HepG2 (cell line): Measurements from ENCODE around the gene IFIT5. TPM values are rescaled to one million over a fixed set of nuclear protein-coding genes. Genes with fewer than 3 reads are reported as not detected.
A peak's percentile ranks its signal among the peaks of the same experiment; 100 is the strongest.

Experiments used
- ATAC-seq: fragments of 200-7000 bp; cut with Tn5 transposase; 3 replicates; pipeline ENCODE4 v1.9.1; 2020; ENCODE audit warnings: mild to moderate bottlenecking, moderate library complexity
- BruUV-seq: library from RNA; stranded (reverse); fragments of 400-500 nt; replicated peaks from 2 replicates; lab custom pipeline; 2021; lab: Mats Ljungman, UMichigan
- CTCF ChIA-PET: fragments of 300-600 bp; formaldehyde crosslinking; extraction: SDS; loops from one replicate; lab custom pipeline; 2021; ENCODE audit warnings: low total read pairs, inconsistent platforms, low intra/inter-chr PET ratio; lab: Yijun Ruan, JAX
- POLR2A ChIA-PET: fragments of 350-600 bp; sonication (Branson Sonifier 250); formaldehyde crosslinking; loops from one replicate; lab custom pipeline; 2020; ENCODE audit warnings: antibody characterized with exemption, inconsistent platforms; lab: Yijun Ruan, JAX
- DNase-seq: peaks from one replicate; pipeline ENCODE4 v3.0.0-alpha.2; 2015; ENCODE audit warnings: low spot score
- FAIRE-seq: peaks from 3 replicates; lab custom pipeline; 2011; peaks lifted over from hg19 to GRCh38; lab: Jason Lieb, UNC
- H2AFZ ChIP-seq: one replicate; pipeline ENCODE4 v1.6.1; 2011; ENCODE audit warnings: low read length, inconsistent platforms
- H3K27ac ChIP-seq: fragments of 300-600 bp; 3 replicates; pipeline ENCODE4 v1.8.0; 2011; ENCODE audit warnings: mixed run types, mild to moderate bottlenecking, mixed read lengths, low read length, inconsistent platforms; ENCODE audit not compliant: insufficient read depth; ENCODE audit errors: extremely low read length
- H3K27me3 ChIP-seq, 2 experiments: fragments of 200-600 bp in 1 of 2; 2 replicates in 1 of 2; 3 replicates in 1 of 2; pipeline versions ENCODE4 v1.6.0 to v1.8.0; 2011; ENCODE audit warnings: low read length in 2 of 2, mild to moderate bottlenecking in 2 of 2, moderate library complexity in 2 of 2, inconsistent platforms in 1 of 2; ENCODE audit not compliant: insufficient read depth in 2 of 2, control insufficient read depth in 1 of 2
- H3K36me3 ChIP-seq, 2 experiments: fragments of 200-600 bp in 1 of 2; replicated peaks in 1 of 2; 2 replicates in 1 of 2; 3 replicates in 1 of 2; pipeline versions ENCODE4 v1.5.1 to v1.8.0; 2011; ENCODE audit warnings: low read length in 2 of 2, inconsistent platforms in 1 of 2; ENCODE audit not compliant: insufficient read depth in 2 of 2, control insufficient read depth in 1 of 2
- H3K4me1 ChIP-seq: 2 replicates; pipeline ENCODE4 v1.5.1; 2012; ENCODE audit warnings: low read length, inconsistent platforms; ENCODE audit not compliant: insufficient read depth
- H3K4me2 ChIP-seq: 2 replicates; pipeline ENCODE4 v1.6.0; 2011; ENCODE audit warnings: low read depth, low read length, inconsistent platforms
- H3K4me3 ChIP-seq, 3 experiments: fragments of 200-600 bp in 1 of 3; sonication (generic), shearing (Covaris generic) in 1 of 3; replicated peaks in 1 of 3; 2 replicates each; pipeline ENCODE4 v1.5.1; 2011 to 2016; ENCODE audit warnings: low read length in 3 of 3, inconsistent platforms in 2 of 3, low read depth in 2 of 3, mild to moderate bottlenecking in 2 of 3, control low read depth in 1 of 3, mixed read lengths in 1 of 3; ENCODE audit not compliant: insufficient read depth in 1 of 3
- H3K79me2 ChIP-seq: one replicate; pipeline ENCODE4 v1.6.1; 2011; ENCODE audit warnings: low read length, inconsistent platforms; ENCODE audit not compliant: insufficient read depth
- H3K9ac ChIP-seq: 2 replicates; pipeline ENCODE4 v1.6.0; 2011; ENCODE audit warnings: mild to moderate bottlenecking, low read depth, low read length, inconsistent platforms; ENCODE audit not compliant: insufficient read depth
- H3K9me3 ChIP-seq: 2 replicates; pipeline ENCODE4 v1.5.1; 2012; ENCODE audit warnings: mild to moderate bottlenecking, low read length
- H4K20me1 ChIP-seq: 2 replicates; pipeline ENCODE4 v1.6.0; 2011; ENCODE audit warnings: inconsistent platforms, mild to moderate bottlenecking, low read length, moderate library complexity; ENCODE audit not compliant: insufficient read depth
- RAD21 ChIP-seq: fragments of 450-650 bp; formaldehyde crosslinking; IDR thresholded peaks from 2 replicates; pipeline ENCODE4 v1.5.0; 2020; ENCODE audit warnings: mild to moderate bottlenecking
- SAP130 ChIP-seq: IDR thresholded peaks from 2 replicates; pipeline ENCODE4 v1.6.1; 2016; ENCODE audit warnings: low read depth
- SMC3 ChIP-seq: IDR thresholded peaks from 2 replicates; pipeline ENCODE4 v1.6.1; 2011; ENCODE audit warnings: low read length, improper control_type of control experiment
- STAG1 ChIP-seq: sonication (generic); formaldehyde crosslinking; IDR thresholded peaks from 2 replicates; pipeline ENCODE4 v1.4.0; 2020; ENCODE audit warnings: missing genetic modification reagents
- WGBS: methylation state at CpG from one replicate; pipeline ENCODE4 v1.1.6; 2017; ENCODE audit warnings: low lambda C conversion rate; 5-methylcytosine and 5-hydroxymethylcytosine counted together
- in situ Hi-C: cut with HindIII; loops from 2 replicates; pipeline ENCODE4 v1.10.0; 2017; ENCODE audit warnings: low pct_unique_long_range_greater_than_20kb; ENCODE audit not compliant: extremely low pct_ligation_motif_present
- intact Hi-C: fragments of 100-400 bp; cut with micrococcal nuclease; formaldehyde crosslinking; loops from one replicate; pipeline ENCODE4 v1.10.0; 2022; ENCODE audit not compliant: unreplicated experiment
- polyA plus RNA-seq, 8 experiments: library from polyadenylated mRNA; depleted of rRNA in 3 of 8; stranded (reverse) in 7 of 8; unstranded in 1 of 8; fragments of >200 nt; fragmentation: Illumina TruSeq in 4 of 8; extraction: Trizol in 4 of 8; gene quantifications; 2 replicates each; pipeline versions ENCODE4 v1.2.1 to v1.2.3, GENCODE V29; 2011 to 2016; ENCODE audit warnings: low read depth in 4 of 8, missing spikeins in 1 of 8, mixed read lengths in 1 of 8; ENCODE audit not compliant: insufficient read depth in 1 of 8
- total RNA-seq, 5 experiments: library from RNA; depleted of rRNA; stranded (reverse); fragments of >200 nt; fragmentation: Illumina TruSeq; extraction: Trizol; gene quantifications; 2 replicates each; pipeline ENCODE4 v1.2.3, GENCODE V29; 2016; ENCODE audit warnings: low read depth in 1 of 5
- TF ChIP-seq, protein P1 (sequence below): sonication (generic); formaldehyde crosslinking; IDR thresholded peaks from 2 replicates; pipeline ENCODE4 v1.5.0; 2020; ENCODE audit warnings: mild to moderate bottlenecking, missing genetic modification reagents, borderline replicate concordance
- TF ChIP-seq, protein P2 (sequence below): sonication (generic); formaldehyde crosslinking; IDR thresholded peaks from 2 replicates; pipeline ENCODE4 v1.5.0; 2020; ENCODE audit warnings: mild to moderate bottlenecking, missing genetic modification reagents, moderate library complexity

The IFIT5 gene
- total and polyA plus RNA-seq, 2 of the 13 experiments (the other 11 are each of a cell fraction or from before 2014, with no cell fraction given): 2.2 to 8.3 TPM

DNA sequence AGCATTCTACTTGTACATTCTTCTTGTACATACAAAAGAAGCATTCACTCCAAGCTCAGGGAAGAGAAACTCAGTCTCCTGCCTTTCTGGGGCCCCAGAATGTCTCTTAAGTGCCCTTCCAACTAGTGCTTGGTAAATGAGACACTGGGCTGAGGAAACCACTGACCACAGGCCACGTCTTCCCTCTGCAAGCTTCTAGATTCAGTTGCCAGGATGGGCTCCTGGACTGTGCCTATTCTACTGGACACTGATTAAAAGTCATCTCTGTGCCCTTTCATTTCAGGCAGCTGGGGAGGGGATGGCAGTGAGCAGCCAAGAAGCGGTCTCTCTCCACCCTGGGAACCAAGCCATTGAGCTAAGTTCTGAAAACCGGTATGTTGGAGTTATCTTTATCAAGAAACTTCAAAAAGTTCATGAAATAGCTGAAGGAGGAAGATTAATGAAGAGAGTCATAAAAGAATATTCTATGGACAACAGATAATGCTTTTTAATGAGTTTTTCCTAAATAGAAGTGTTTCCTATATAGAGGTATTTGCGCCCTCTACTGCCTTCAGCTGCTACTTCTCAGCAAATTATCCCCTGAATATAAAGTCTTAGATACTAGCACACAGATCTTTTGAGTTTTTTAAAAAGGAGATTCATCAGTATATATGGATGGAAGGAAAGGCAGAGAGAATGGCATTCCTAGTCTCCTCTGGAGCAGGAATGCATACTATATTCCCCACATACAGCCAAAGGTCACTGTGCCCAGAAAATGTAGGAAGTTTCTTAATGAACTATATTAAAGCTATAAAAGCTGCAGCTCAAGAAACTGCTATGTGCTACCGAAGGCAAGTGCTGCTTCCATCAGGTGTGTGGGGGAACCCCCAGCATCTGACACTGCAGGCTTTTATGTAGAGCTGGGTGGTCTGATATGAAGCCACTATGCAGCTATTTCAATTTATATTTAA lies 44.9 kb upstream of the IFIT5 start:
- no TSS peak for BruUV-seq
- intact Hi-C loops: loop anchor here (1.0 kb wide), 1 partner anchor 76 kb away; no protein-coding TSS in a partner anchor
- Histone ChIP-seq H3K4me2 (no peak overlapping the region), H3K9ac (no peak overlapping the region), H3K36me3 (no peaks in the 10 kb centered on the region), H3K79me2 (no peaks in the 10 kb centered on the region), H4K20me1 (no peaks in the 10 kb centered on the region), H3K27ac (no peak overlapping the region), H3K4me3 (no peak overlapping the region), H2AFZ (no peak overlapping the region), H3K27me3 (no peaks in the 10 kb centered on the region)
- DNase-seq: no peak
- 60% methylated on average over 5 of the region's 5 CpGs for WGBS
- no peak for FAIRE-seq
- ATAC-seq: no peak
- TF ChIP-seq SMC3 (peak; percentile 55; the same call in 1 of the 2 replicates), SAP130 (CRISPR knock-in tag) (no peak), STAG1 (CRISPR knock-in tag) (peak; percentile 61), RAD21 (peak; percentile 26; the same call in 1 of the 2 replicates)
- TF ChIP-seq, protein P1, sequence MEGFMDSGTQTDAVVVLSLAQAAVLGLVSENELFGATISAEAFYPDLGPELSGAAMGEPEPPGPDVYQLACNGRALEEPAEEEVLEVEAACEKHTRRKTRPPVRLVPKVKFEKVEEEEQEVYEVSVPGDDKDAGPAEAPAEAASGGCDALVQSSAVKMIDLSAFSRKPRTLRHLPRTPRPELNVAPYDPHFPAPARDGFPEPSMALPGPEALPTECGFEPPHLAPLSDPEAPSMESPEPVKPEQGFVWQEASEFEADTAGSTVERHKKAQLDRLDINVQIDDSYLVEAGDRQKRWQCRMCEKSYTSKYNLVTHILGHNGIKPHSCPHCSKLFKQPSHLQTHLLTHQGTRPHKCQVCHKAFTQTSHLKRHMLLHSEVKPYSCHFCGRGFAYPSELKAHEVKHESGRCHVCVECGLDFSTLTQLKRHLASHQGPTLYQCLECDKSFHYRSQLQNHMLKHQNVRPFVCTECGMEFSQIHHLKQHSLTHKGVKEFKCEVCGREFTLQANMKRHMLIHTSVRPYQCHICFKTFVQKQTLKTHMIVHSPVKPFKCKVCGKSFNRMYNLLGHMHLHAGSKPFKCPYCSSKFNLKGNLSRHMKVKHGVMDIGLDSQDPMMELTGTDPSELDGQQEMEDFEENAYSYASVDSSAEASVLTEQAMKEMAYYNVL: no peak
- TF ChIP-seq, protein P2, sequence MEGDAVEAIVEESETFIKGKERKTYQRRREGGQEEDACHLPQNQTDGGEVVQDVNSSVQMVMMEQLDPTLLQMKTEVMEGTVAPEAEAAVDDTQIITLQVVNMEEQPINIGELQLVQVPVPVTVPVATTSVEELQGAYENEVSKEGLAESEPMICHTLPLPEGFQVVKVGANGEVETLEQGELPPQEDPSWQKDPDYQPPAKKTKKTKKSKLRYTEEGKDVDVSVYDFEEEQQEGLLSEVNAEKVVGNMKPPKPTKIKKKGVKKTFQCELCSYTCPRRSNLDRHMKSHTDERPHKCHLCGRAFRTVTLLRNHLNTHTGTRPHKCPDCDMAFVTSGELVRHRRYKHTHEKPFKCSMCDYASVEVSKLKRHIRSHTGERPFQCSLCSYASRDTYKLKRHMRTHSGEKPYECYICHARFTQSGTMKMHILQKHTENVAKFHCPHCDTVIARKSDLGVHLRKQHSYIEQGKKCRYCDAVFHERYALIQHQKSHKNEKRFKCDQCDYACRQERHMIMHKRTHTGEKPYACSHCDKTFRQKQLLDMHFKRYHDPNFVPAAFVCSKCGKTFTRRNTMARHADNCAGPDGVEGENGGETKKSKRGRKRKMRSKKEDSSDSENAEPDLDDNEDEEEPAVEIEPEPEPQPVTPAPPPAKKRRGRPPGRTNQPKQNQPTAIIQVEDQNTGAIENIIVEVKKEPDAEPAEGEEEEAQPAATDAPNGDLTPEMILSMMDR (CRISPR knock-in tag): peak; percentile 49
- TF ChIP-seq, all 625 proteins: peak for 4
- H3K4me1 ChIP-seq: peaks cover 30% of the 10 kb centered on the region
- ChIA-PET POLR2A (interaction anchor here (1.0 kb wide), 1 partner anchor 17 kb away, joined by 6 read pairs; no protein-coding TSS in a partner anchor), CTCF (interaction anchor here (2.0 kb wide), 1 partner anchor 76 kb away, joined by 5 read pairs; no protein-coding TSS in a partner anchor)
- in situ Hi-C loops: loop anchor here (5.0 kb wide), 1 partner anchor 112 kb away; no protein-coding TSS in a partner anchor
- H3K9me3 ChIP-seq: no peaks in the 10 kb centered on the region
